ENCODE results near the gene ATAD2B.

DNA sequence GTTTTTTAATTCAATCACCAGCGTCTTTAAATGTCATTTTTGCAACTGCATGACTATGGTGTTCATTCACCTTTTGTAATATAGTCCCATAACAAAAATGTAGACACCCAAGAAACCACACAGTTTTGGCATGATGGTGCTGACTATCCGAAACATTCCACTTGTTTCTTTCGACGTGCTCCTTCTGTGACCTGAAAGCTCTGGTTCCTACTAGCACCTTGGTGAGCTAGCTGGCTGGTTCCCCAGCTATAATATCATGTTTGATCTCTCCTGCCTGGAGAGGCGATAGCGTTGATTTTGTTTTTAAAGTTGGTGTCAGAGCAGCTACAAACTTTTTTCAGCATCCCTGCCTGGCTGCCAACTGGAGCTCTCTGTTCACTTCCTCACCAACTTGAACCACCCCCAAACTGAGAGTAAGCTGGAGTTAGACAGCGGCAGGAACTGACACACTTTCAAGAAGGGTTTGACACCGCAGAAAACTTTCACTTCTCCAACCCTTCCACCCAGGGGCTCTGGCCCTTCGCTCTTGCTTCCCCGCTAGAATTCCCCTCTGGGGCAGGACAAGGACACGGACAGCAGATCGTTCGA is 1.1 kb downstream of the ATAD2B start:
- no peak for TF ChIP-seq NRF1 (IDR thresholded peaks at IDR 0.05; ENCODE audit: low read depth, low read length)
- TF ChIP-seq, protein P1, sequence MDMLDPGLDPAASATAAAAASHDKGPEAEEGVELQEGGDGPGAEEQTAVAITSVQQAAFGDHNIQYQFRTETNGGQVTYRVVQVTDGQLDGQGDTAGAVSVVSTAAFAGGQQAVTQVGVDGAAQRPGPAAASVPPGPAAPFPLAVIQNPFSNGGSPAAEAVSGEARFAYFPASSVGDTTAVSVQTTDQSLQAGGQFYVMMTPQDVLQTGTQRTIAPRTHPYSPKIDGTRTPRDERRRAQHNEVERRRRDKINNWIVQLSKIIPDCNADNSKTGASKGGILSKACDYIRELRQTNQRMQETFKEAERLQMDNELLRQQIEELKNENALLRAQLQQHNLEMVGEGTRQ (IDR thresholded peaks at IDR 0.05; ENCODE audit: borderline replicate concordance, low read depth, low read length) = no peak
- no peak for TF ChIP-seq CHD2 (IDR thresholded peaks at IDR 0.05; ENCODE audit: low read length, partially characterized antibody)
- TF ChIP-seq, protein P2, sequence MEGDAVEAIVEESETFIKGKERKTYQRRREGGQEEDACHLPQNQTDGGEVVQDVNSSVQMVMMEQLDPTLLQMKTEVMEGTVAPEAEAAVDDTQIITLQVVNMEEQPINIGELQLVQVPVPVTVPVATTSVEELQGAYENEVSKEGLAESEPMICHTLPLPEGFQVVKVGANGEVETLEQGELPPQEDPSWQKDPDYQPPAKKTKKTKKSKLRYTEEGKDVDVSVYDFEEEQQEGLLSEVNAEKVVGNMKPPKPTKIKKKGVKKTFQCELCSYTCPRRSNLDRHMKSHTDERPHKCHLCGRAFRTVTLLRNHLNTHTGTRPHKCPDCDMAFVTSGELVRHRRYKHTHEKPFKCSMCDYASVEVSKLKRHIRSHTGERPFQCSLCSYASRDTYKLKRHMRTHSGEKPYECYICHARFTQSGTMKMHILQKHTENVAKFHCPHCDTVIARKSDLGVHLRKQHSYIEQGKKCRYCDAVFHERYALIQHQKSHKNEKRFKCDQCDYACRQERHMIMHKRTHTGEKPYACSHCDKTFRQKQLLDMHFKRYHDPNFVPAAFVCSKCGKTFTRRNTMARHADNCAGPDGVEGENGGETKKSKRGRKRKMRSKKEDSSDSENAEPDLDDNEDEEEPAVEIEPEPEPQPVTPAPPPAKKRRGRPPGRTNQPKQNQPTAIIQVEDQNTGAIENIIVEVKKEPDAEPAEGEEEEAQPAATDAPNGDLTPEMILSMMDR (IDR thresholded peaks at IDR 0.05) = no peak
- TF ChIP-seq MXI1 (IDR thresholded peaks at IDR 0.05; ENCODE audit: low read depth, low read length) = peak; percentile 72
- no peak for TF ChIP-seq SMC3 (IDR thresholded peaks at IDR 0.05; ENCODE audit: low read depth, low read length)
- TF ChIP-seq TAF1 (IDR thresholded peaks at IDR 0.05; ENCODE audit: borderline replicate concordance, low read depth, low read length) = peak; percentile 7; the same call in 1 of the 2 replicates
- no peak for TF ChIP-seq RXRA (IDR thresholded peaks at IDR 0.05; ENCODE audit: borderline replicate concordance, low read depth)
- no peak for TF ChIP-seq EZH2phosphoT487 (IDR thresholded peaks at IDR 0.05; ENCODE audit: borderline replicate concordance, low read depth)
- TF ChIP-seq SIN3A (IDR thresholded peaks at IDR 0.05; ENCODE audit: borderline replicate concordance, low read depth, low read length) = peak; percentile 83; the same call in 1 of the 2 replicates
- TF ChIP-seq POLR2AphosphoS5 (IDR thresholded peaks at IDR 0.05; ENCODE audit: low read depth, low read length) = peak; percentile 29; the same call in 1 of the 2 replicates
- TF ChIP-seq, protein P3, sequence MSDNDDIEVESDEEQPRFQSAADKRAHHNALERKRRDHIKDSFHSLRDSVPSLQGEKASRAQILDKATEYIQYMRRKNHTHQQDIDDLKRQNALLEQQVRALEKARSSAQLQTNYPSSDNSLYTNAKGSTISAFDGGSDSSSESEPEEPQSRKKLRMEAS (IDR thresholded peaks at IDR 0.05; ENCODE audit: low read depth) = no peak
- TF ChIP-seq TCF12 (IDR thresholded peaks at IDR 0.05) = no peak
